HCT116 (cell line): ENCODE data around the gene ZMYM1. TPM values are rescaled to one million over a fixed set of nuclear protein-coding genes. Genes with fewer than 3 reads are reported as not detected.
A peak's percentile ranks its signal among the peaks of the same experiment; 100 is the strongest.

Experiments
- ATAC-seq: fragments of 200-7000 bp; cut with Tn5 transposase; 2 replicates; pipeline ENCODE4 v1.9.1; 2020; ENCODE audit warnings: mild to moderate bottlenecking, moderate library complexity
- BruUV-seq: library from RNA; stranded (reverse); fragments of 400-500 nt; replicated peaks from 2 replicates; lab custom pipeline; 2021; lab: Mats Ljungman, UMichigan
- CTCF ChIA-PET: fragments of 300-600 bp; sonication (Branson Sonifier 250); formaldehyde crosslinking; loops from one replicate; lab custom pipeline; 2021; ENCODE audit warnings: antibody characterized with exemption; lab: Charles Lee
- POLR2A ChIA-PET: fragments of 300-600, 350-600 bp; sonication (Branson Sonifier 250); formaldehyde crosslinking; loops from one replicate; lab custom pipeline; 2021; ENCODE audit warnings: antibody characterized with exemption; lab: Charles Lee
- RAD21 ChIA-PET, 2 experiments: fragments of 300-600 bp; sonication (Branson Sonifier 250); formaldehyde crosslinking; loops; one replicate each; lab custom pipeline; 2023; ENCODE audit warnings: low total read pairs in 2 of 2; ENCODE audit not compliant: uncharacterized antibody in 2 of 2, unreplicated experiment in 2 of 2, low non-redundant PET in 1 of 2; lab: Charles Lee
- DNase-seq: peaks from one replicate; pipeline ENCODE4 v3.0.0-alpha.2; 2010; ENCODE audit warnings: low read depth, low spot score
- H2AFZ ChIP-seq: fragments of 200-600 bp; shearing (Covaris generic), sonication (generic); 2 replicates; pipeline ENCODE4 v1.6.1; 2017; ENCODE audit warnings: low read depth, mixed run types, mixed read lengths, antibody characterized with exemption, low read length; ENCODE audit not compliant: poor library complexity, severe bottlenecking
- H3K27ac ChIP-seq: 2 replicates; pipeline ENCODE4 v1.5.1; 2012; ENCODE audit warnings: low read depth, low read length
- H3K27me3 ChIP-seq: fragments of 200-600 bp; sonication (generic); 2 replicates; pipeline ENCODE4 v1.6.1; 2016; ENCODE audit warnings: mixed run types, low read length, mixed read lengths; ENCODE audit not compliant: insufficient read depth
- H3K36me3 ChIP-seq, 2 experiments: fragments of 200-500 bp in 1 of 2; fragments of 200-600 bp in 1 of 2; sonication (Bioruptor generic) in 1 of 2; sonication (generic) in 1 of 2; 2 replicates each; pipeline versions ENCODE4 v1.5.1 to v1.6.1; 2014 to 2016; ENCODE audit warnings: low read length in 2 of 2, inconsistent platforms in 1 of 2, mixed read lengths in 1 of 2, mixed run types in 1 of 2; ENCODE audit not compliant: insufficient read depth in 2 of 2, control insufficient read depth in 1 of 2
- H3K4me1 ChIP-seq, 2 experiments: fragments of 200-600 bp in 1 of 2; sonication (generic) in 1 of 2; 2 replicates each; pipeline versions ENCODE4 v1.5.1 to v1.6.1; 2012 to 2017; ENCODE audit warnings: low read length in 2 of 2, inconsistent platforms in 1 of 2, mild to moderate bottlenecking in 1 of 2, mixed read lengths in 1 of 2, mixed run types in 1 of 2, moderate library complexity in 1 of 2; ENCODE audit not compliant: insufficient read depth in 2 of 2, control insufficient read depth in 1 of 2
- H3K4me2 ChIP-seq: fragments of 200-600 bp; sonication (generic); 2 replicates; pipeline ENCODE4 v1.6.1; 2017; ENCODE audit warnings: mixed run types, low read length, mixed read lengths
- H3K4me3 ChIP-seq, 2 experiments: fragments of 200-600 bp in 1 of 2; sonication (generic) in 1 of 2; replicated peaks in 1 of 2; 2 replicates each; pipeline ENCODE4 v1.5.1; 2011 to 2016; ENCODE audit warnings: low read length in 2 of 2, control low read depth in 1 of 2, low read depth in 1 of 2, mild to moderate bottlenecking in 1 of 2, mixed read lengths in 1 of 2, mixed run types in 1 of 2
- H3K79me2 ChIP-seq: fragments of 200-600 bp; sonication (generic); 2 replicates; pipeline ENCODE4 v1.6.1; 2017; ENCODE audit warnings: mild to moderate bottlenecking, mixed run types, low read length, moderate library complexity, mixed read lengths; ENCODE audit not compliant: insufficient read depth
- H3K9ac ChIP-seq: fragments of 200-600 bp; sonication (generic); 2 replicates; pipeline ENCODE4 v1.6.1; 2016; ENCODE audit warnings: low read length, mixed read lengths
- H3K9me2 ChIP-seq: fragments of 200-600 bp; sonication (generic), shearing (Covaris generic); 2 replicates; pipeline ENCODE4 v1.6.1; 2017; ENCODE audit warnings: mixed run types, mild to moderate bottlenecking, moderate library complexity; ENCODE audit not compliant: insufficient read depth
- H3K9me3 ChIP-seq, 2 experiments: fragments of 200-500 bp in 1 of 2; fragments of 200-600 bp in 1 of 2; sonication (Bioruptor generic) in 1 of 2; sonication (generic) in 1 of 2; 2 replicates each; pipeline ENCODE4 v1.6.1; 2014 to 2017; ENCODE audit warnings: low read length in 2 of 2, mixed read lengths in 2 of 2, inconsistent platforms in 1 of 2, low read depth in 1 of 2, mild to moderate bottlenecking in 1 of 2, mixed run types in 1 of 2, moderate library complexity in 1 of 2; ENCODE audit not compliant: control insufficient read depth in 1 of 2, insufficient read depth in 1 of 2
- H4K20me1 ChIP-seq: fragments of 200-600 bp; sonication (generic), shearing (Covaris generic); 2 replicates; pipeline ENCODE4 v1.6.1; 2017; ENCODE audit warnings: mixed run types, mild to moderate bottlenecking, moderate library complexity; ENCODE audit not compliant: insufficient read depth
- ATF3 ChIP-seq: IDR thresholded peaks from 2 replicates; pipeline ENCODE4 v1.6.1; 2012
- CBX3 ChIP-seq: IDR thresholded peaks from 2 replicates; pipeline ENCODE4 v1.6.1; 2012; ENCODE audit warnings: low read depth
- CEBPB ChIP-seq: IDR thresholded peaks from 2 replicates; pipeline ENCODE4 v1.6.1; 2012; ENCODE audit warnings: low read depth
- ELF1 ChIP-seq: IDR thresholded peaks from 2 replicates; pipeline ENCODE4 v1.6.1; 2012; ENCODE audit warnings: low read depth, borderline replicate concordance
- EZH2 ChIP-seq: fragments of 200-600 bp; sonication (generic); IDR thresholded peaks from 2 replicates; pipeline ENCODE4 v1.6.1; 2017; ENCODE audit warnings: antibody characterized with exemption, mixed run types
- MAX ChIP-seq: IDR thresholded peaks from 2 replicates; pipeline ENCODE4 v1.6.1; 2012
- REST ChIP-seq: IDR thresholded peaks from 2 replicates; pipeline ENCODE4 v1.6.1; 2012; ENCODE audit warnings: low read depth
- SP1 ChIP-seq: IDR thresholded peaks from 2 replicates; pipeline ENCODE4 v1.6.1; 2012; ENCODE audit warnings: low read depth
- SRF ChIP-seq: IDR thresholded peaks from 2 replicates; pipeline ENCODE4 v1.6.1; 2012; ENCODE audit warnings: low read depth
- YY1 ChIP-seq: IDR thresholded peaks from 2 replicates; pipeline ENCODE4 v1.6.1; 2011; ENCODE audit warnings: low read length, low read depth, moderate library complexity, mild to moderate bottlenecking; ENCODE audit not compliant: insufficient replicate concordance; ENCODE audit errors: extremely low read depth
- ZBTB33 ChIP-seq: IDR thresholded peaks from 2 replicates; pipeline ENCODE4 v1.6.1; 2011; ENCODE audit warnings: mild to moderate bottlenecking, low read length, moderate library complexity; ENCODE audit not compliant: insufficient replicate concordance; ENCODE audit errors: extremely low read depth
- ZFX ChIP-seq: fragments of 450-650 bp; IDR thresholded peaks from 2 replicates; pipeline ENCODE4 v1.6.1; 2017
- ZNF274 ChIP-seq: fragments of 200-500 bp; sonication (Bioruptor generic); IDR thresholded peaks from 2 replicates; pipeline ENCODE4 v1.6.1; 2014; ENCODE audit warnings: mild to moderate bottlenecking, low read depth, low read length, inconsistent platforms
- intact Hi-C: fragments of 100-400 bp; cut with micrococcal nuclease; formaldehyde crosslinking; loops from 2 replicates; pipeline ENCODE4 v1.10.0; 2022
- total RNA-seq: library from RNA; stranded (reverse); gene quantifications from one replicate; pipeline ENCODE4 v1.2.1, GENCODE V29; 2021; ENCODE audit not compliant: unreplicated experiment

ZMYM1 gene
- total RNA-seq, 1 experiment from 2014 or later = 37.6 TPM

GRCh38 chr1:35030338-35030737 is 48.8 kb upstream of the ZMYM1 start:
- no TSS peak for BruUV-seq
- CTCF ChIA-PET = interaction anchor here (1.6 kb wide), 1 partner anchor 178 kb away, joined by 4 read pairs; no protein-coding TSS in a partner anchor
- peaks cover 3% of the 10 kb centered on the region for H3K79me2 ChIP-seq
- no peaks in the 10 kb centered on the region for H3K27me3 ChIP-seq
- POLR2A ChIA-PET = no interaction called here
- intact Hi-C loops = no loop called here
- peak overlapping the region; percentile 86; the same call in 1 of the 2 replicates for H3K27ac ChIP-seq
- H3K9ac ChIP-seq = peak overlapping the region; percentile 79
- peaks cover 0 to 3% of the 10 kb centered on the region in 2 experiments; a peak in 1 of 4 replicates for H3K9me3 ChIP-seq
- H3K36me3 ChIP-seq = no peaks in the 10 kb centered on the region
- no peaks in the 10 kb centered on the region for H3K9me2 ChIP-seq
- peaks cover 3 to 17% of the 10 kb centered on the region in 2 experiments; a peak in 3 of 4 replicates for H3K4me1 ChIP-seq
- H4K20me1 ChIP-seq = no peaks in the 10 kb centered on the region
- TF ChIP-seq CBX3 (no peak), SRF (no peak), SP1 (no peak)
- TF ChIP-seq, all 23 proteins: peak for 0
- no peak overlapping the region for H2AFZ ChIP-seq
- peak overlapping the region; percentile 78 to 79 for H3K4me3 ChIP-seq
- ATAC-seq (no peak), DNase-seq (no peak)
- H3K4me2 ChIP-seq = peak overlapping the region; percentile 86
- RAD21 ChIA-PET = no interaction called here

DNA sequence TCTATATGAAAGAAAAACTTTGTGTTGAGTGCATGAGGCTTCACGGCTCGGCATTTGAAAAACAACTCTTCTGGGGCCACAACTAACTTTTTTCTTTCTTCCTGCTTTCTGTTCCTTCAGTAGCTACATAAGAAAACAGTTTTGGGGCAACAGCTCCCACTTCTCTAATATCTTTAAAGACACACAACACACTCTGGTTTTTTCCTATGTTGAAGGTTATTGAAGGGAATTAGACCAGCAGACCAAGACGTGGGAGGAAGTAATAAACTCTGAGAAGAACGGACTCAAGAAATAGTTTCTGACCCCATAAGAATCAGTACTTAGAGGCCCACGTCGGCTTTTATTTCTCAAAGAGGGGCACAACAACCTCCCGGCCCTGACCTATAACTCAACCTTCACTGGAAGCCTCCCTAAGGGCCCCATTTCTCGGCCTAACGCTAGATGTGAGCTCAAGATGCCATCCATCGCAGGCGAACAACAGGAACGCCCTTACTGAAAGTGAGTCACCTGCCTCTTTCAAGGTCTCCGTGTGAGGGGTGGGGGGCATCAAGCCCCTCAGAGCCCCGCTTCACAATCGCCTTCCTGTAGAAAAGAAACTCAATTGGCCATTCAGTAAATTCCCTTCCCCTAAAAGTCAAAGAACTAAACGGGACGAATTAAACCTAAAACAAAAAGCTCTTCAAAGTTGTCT is 48.3 kb upstream of the ZMYM1 start:
- Histone ChIP-seq H3K27ac (peak overlapping the region; percentile 86), H2AFZ (peak overlapping the region; percentile 80)
- TF ChIP-seq ELF1 = no peak
- TF ChIP-seq MAX = no peak
- TF ChIP-seq REST = no peak
- TF ChIP-seq SP1 = no peak
- no peak for TF ChIP-seq CEBPB
- TF ChIP-seq YY1 = no peak
- TF ChIP-seq EZH2 = no peak
- no peak for TF ChIP-seq ZBTB33
- no peak for TF ChIP-seq ZNF274
- peak; percentile 18; the same call in 1 of the 2 replicates for TF ChIP-seq ZFX
- TF ChIP-seq ATF3 = no peak

More for the DNA sequence above, 48.3 kb upstream of the ZMYM1 start:
- ChIA-PET POLR2A (no interaction called here), CTCF (interaction anchor here (1.6 kb wide), 1 partner anchor 178 kb away, joined by 4 read pairs; no protein-coding TSS in a partner anchor), RAD21 (no interaction called here)
- Histone ChIP-seq H3K27me3 (no peaks in the 10 kb centered on the region), H3K9me3 (peaks cover 0 to 3% of the 10 kb centered on the region in 2 experiments; a peak in 1 of 4 replicates), H3K4me2 (peak overlapping the region; percentile 86), H3K4me1 (peaks cover 3 to 17% of the 10 kb centered on the region in 2 experiments; a peak in 3 of 4 replicates), H3K9ac (peak overlapping the region; percentile 79), H3K36me3 (no peaks in the 10 kb centered on the region), H3K9me2 (no peaks in the 10 kb centered on the region), H3K4me3 (peak overlapping the region; percentile 78 to 79), H4K20me1 (no peaks in the 10 kb centered on the region), H3K79me2 (peaks cover 3% of the 10 kb centered on the region)
- TSS peak; percentile 86 for BruUV-seq
- ATAC-seq (no peak), DNase-seq (no peak)
- intact Hi-C loops = no loop called here
